ENCODE measurements around the gene NSD2. TPM values are rescaled to one million over a fixed set of nuclear protein-coding genes. Genes with fewer than 3 reads are reported as not detected.

Gene NSD2
- total and polyA plus RNA-seq, 4 donors = 5.1 to 71.5 (median 11.6) TPM

DNA sequence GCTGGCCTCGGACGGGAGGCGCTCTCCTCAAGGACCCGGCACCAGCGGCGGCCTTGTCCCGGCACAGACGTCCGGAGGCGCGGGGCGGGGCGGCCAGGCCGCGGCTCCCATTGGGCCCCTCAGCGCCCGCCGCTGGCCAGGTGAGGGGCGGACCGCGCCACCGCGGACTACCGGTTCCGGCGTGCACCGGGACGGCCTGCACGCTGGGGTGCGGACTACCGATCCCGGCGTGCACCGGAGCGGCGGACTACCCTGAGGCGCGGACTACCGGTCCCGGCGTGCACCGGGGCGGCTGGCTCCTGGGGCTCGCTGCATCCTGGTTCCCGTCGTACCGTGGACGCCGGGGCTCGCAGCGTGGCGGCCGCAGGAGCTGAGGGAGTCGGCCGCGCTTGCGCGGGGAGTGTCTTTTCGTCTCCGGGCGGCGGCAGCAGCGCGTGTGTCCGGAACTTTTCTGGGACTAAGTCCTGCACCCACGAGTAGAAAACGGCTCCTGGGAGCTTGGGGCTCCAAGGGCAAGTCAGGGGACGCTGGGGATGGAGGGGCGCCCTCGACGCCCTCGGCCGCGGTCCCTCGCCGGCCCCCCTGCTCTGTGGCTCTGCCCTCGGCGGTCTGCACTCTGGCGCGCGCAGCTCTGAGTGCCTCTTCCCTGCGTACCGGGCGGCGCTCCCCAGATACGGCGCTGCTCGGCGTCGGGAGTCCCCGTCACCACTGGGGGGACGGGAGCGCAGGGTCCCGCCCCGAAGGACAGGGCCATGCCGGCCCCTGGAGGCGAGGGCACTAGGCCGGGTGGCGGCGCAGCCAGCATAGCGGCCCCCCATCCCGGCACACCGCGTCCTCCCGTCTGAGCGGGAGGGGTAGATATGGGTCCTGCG lies 14.9 kb upstream of the NSD2 start, which contains the start of gene LETM1 (continued):
- TF ChIP-seq SP1 (IDR thresholded peaks at IDR 0.05) = peak; percentile 41
- TF ChIP-seq, protein P1, sequence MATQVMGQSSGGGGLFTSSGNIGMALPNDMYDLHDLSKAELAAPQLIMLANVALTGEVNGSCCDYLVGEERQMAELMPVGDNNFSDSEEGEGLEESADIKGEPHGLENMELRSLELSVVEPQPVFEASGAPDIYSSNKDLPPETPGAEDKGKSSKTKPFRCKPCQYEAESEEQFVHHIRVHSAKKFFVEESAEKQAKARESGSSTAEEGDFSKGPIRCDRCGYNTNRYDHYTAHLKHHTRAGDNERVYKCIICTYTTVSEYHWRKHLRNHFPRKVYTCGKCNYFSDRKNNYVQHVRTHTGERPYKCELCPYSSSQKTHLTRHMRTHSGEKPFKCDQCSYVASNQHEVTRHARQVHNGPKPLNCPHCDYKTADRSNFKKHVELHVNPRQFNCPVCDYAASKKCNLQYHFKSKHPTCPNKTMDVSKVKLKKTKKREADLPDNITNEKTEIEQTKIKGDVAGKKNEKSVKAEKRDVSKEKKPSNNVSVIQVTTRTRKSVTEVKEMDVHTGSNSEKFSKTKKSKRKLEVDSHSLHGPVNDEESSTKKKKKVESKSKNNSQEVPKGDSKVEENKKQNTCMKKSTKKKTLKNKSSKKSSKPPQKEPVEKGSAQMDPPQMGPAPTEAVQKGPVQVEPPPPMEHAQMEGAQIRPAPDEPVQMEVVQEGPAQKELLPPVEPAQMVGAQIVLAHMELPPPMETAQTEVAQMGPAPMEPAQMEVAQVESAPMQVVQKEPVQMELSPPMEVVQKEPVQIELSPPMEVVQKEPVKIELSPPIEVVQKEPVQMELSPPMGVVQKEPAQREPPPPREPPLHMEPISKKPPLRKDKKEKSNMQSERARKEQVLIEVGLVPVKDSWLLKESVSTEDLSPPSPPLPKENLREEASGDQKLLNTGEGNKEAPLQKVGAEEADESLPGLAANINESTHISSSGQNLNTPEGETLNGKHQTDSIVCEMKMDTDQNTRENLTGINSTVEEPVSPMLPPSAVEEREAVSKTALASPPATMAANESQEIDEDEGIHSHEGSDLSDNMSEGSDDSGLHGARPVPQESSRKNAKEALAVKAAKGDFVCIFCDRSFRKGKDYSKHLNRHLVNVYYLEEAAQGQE (IDR thresholded peaks at IDR 0.05) = no peak
- no peak for TF ChIP-seq TAF1 (conservative IDR thresholded peaks at IDR 0.05)
- no peak for TF ChIP-seq FOXA2 (IDR thresholded peaks at IDR 0.05)
- TF ChIP-seq EGR1 (IDR thresholded peaks at IDR 0.05; ENCODE audit: low read depth in 2 of 2) = no peak
- TF ChIP-seq GABPA (IDR thresholded peaks at IDR 0.05 in 1 of 2, conservative IDR thresholded peaks at IDR 0.05 in 1 of 2) = peak in 1 of 2 donors; percentile 85

- H3K36me3 ChIP-seq (ENCODE audit: control insufficient read depth in 4 of 4, insufficient read depth in 3 of 4, low read depth in 1 of 4, low read length in 3 of 4) = no peaks in the 10 kb centered on the region
- H3K27ac ChIP-seq (ENCODE audit: low read depth in 1 of 2, low read length in 2 of 2) = peak overlapping the region in 1 of 2 donors; percentile 56
- no peaks in the 10 kb centered on the region for H3K27me3 ChIP-seq (ENCODE audit: control insufficient read depth in 4 of 4, insufficient read depth in 4 of 4, low read length in 3 of 4)
- peak overlapping the region; percentile 89 to 95 (median 92) for H3K4me3 ChIP-seq (ENCODE audit: low read depth in 1 of 3, low read length in 3 of 3)
- WGBS = 30% methylated on average over 32 of the region's 32 CpGs
- peaks cover 6 to 27% (median 17%) of the 10 kb centered on the region in 4 donors for H3K4me1 ChIP-seq (ENCODE audit: control insufficient read depth in 4 of 4, insufficient read depth in 4 of 4, low read length in 3 of 4)
- H3K9ac ChIP-seq (ENCODE audit: low read depth in 1 of 2, low read length in 2 of 2) = peak overlapping the region in 1 of 2 donors; percentile 57
- DNase-seq (ENCODE audit: low spot score) = no peak
- no peaks in the 10 kb centered on the region for H3K9me3 ChIP-seq (ENCODE audit: control insufficient read depth in 4 of 4, low read length in 3 of 4)
- TF ChIP-seq FOXA2 (IDR thresholded peaks at IDR 0.05) (no peak), SP1 (IDR thresholded peaks at IDR 0.05) (no peak), GABPA (IDR thresholded peaks at IDR 0.05 in 1 of 2, conservative IDR thresholded peaks at IDR 0.05 in 1 of 2) (no peak), RAD21 (IDR thresholded peaks at IDR 0.05) (no peak), JUND (IDR thresholded peaks at IDR 0.05) (no peak), HNF4A (conservative IDR thresholded peaks at IDR 0.05) (no peak)
- TF ChIP-seq, protein P2, sequence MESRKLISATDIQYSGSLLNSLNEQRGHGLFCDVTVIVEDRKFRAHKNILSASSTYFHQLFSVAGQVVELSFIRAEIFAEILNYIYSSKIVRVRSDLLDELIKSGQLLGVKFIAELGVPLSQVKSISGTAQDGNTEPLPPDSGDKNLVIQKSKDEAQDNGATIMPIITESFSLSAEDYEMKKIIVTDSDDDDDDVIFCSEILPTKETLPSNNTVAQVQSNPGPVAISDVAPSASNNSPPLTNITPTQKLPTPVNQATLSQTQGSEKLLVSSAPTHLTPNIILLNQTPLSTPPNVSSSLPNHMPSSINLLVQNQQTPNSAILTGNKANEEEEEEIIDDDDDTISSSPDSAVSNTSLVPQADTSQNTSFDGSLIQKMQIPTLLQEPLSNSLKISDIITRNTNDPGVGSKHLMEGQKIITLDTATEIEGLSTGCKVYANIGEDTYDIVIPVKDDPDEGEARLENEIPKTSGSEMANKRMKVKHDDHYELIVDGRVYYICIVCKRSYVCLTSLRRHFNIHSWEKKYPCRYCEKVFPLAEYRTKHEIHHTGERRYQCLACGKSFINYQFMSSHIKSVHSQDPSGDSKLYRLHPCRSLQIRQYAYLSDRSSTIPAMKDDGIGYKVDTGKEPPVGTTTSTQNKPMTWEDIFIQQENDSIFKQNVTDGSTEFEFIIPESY (IDR thresholded peaks at IDR 0.05) = no peak
- TF ChIP-seq, protein P1 (IDR thresholded peaks at IDR 0.05) = no peak
These were observed 14.1 kb upstream of the NSD2 start for GRCh38 chr4:1856943-1857699.

All from liver (tissue), 9 donors.